Endothelial cell (in vitro differentiated cells): ENCODE measurements around the gene ALG14. TPM values are rescaled to one million over a fixed set of nuclear protein-coding genes. Genes with fewer than 3 reads are reported as not detected.

ENCODE experiments used
- DNase-seq: peaks from one replicate; pipeline ENCODE4 v3.0.0; 2021; ENCODE audit warnings: low spot score
- H3K27ac Mint-ChIP-seq: one replicate; pipeline ENCODE4 v1.8.0; 2021; ENCODE audit warnings: mixed read lengths, inconsistent platforms; ENCODE audit not compliant: unreplicated experiment
- H3K27me3 Mint-ChIP-seq: one replicate; pipeline ENCODE4 v1.8.0; 2021; ENCODE audit warnings: mild to moderate bottlenecking, moderate library complexity, mixed read lengths, inconsistent platforms; ENCODE audit not compliant: unreplicated experiment
- H3K36me3 Mint-ChIP-seq: one replicate; pipeline ENCODE4 v1.8.0; 2021; ENCODE audit warnings: mild to moderate bottlenecking, low read depth, mixed read lengths, inconsistent platforms; ENCODE audit not compliant: unreplicated experiment
- H3K4me1 Mint-ChIP-seq: one replicate; pipeline ENCODE4 v1.8.0; 2021; ENCODE audit warnings: mild to moderate bottlenecking, mixed read lengths, inconsistent platforms; ENCODE audit not compliant: unreplicated experiment
- H3K4me3 Mint-ChIP-seq: one replicate; pipeline ENCODE4 v1.8.0; 2021; ENCODE audit warnings: mild to moderate bottlenecking, mixed read lengths, inconsistent platforms; ENCODE audit not compliant: unreplicated experiment
- H3K9me3 Mint-ChIP-seq: one replicate; pipeline ENCODE4 v1.8.0; 2021; ENCODE audit warnings: mixed read lengths, inconsistent platforms; ENCODE audit not compliant: unreplicated experiment
- CTCF ChIP-seq: fragments of 200-600 bp; sonication (generic); IDR thresholded peaks from one replicate; pipeline ENCODE4 v1.5.0; 2021; ENCODE audit warnings: antibody characterized with exemption; ENCODE audit not compliant: unreplicated experiment
- total RNA-seq: library from RNA; stranded (reverse); fragmentation: NEBNext Ultra II Directional; extraction: Animal tissue kit (Norgen Biotek cat#: 25700); gene quantifications from one replicate; pipeline ENCODE4 v1.2.1, GENCODE V29; 2021; ENCODE audit not compliant: unreplicated experiment

ALG14 gene
- total RNA-seq, 1 donor from 2014 or later: 2.2 TPM

DNA sequence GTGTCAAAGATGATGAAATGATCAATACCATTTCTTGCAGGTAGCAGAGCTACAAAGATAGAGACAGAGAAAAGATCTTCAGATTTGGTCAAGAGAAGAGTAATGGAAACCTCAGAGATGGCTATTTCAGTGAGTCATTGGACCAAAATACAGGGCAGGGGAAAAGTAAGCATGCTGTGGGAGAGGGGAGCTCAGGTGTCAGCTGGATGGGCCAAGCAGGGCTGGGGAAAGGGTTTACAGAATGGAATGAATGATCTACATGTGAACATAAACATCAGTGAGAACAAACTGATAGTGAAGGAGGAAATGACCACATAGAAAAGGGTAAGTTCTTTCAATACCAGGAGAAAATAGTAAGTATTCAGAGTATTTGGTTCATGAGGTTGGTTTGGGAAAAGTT, 84.4 kb downstream of the ALG14 start:
- Mint-ChIP-seq H3K9me3 (no peaks in the 10 kb centered on the region), H3K27ac (peak overlapping the region; percentile 76), H3K27me3 (peaks cover 6% of the 10 kb centered on the region), H3K36me3 (no peaks in the 10 kb centered on the region), H3K4me3 (peak overlapping the region; percentile 2), H3K4me1 (peaks cover 59% of the 10 kb centered on the region)
- no peak for DNase-seq
- TF ChIP-seq CTCF: no peak

DNA sequence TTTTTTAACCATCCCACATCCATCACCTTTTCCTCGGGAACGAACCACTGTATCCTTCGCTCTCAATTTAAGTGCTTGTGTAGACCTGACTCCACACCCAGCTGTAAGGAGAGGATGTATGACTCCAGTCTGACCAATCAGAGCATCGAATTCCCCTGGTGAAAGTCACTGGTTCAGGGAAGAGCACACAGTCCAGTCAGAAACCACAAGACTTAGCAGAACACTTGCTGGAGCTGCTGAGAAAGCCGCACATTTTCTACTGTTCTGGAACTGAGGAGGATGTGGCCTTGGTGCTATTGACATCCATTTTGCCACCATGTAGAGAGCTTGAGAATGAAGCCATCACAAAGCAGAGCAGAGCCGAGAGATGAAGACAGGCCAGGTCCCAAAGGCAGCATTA, 86.0 kb downstream of the ALG14 start:
- H3K27me3 Mint-ChIP-seq: peaks cover 6% of the 10 kb centered on the region
- DNase-seq: no peak
- no peak for TF ChIP-seq CTCF
- no peak overlapping the region for H3K27ac Mint-ChIP-seq
- no peak overlapping the region for H3K4me3 Mint-ChIP-seq
- H3K9me3 Mint-ChIP-seq: no peaks in the 10 kb centered on the region
- no peaks in the 10 kb centered on the region for H3K36me3 Mint-ChIP-seq
- H3K4me1 Mint-ChIP-seq: peaks cover 58% of the 10 kb centered on the region

DNA sequence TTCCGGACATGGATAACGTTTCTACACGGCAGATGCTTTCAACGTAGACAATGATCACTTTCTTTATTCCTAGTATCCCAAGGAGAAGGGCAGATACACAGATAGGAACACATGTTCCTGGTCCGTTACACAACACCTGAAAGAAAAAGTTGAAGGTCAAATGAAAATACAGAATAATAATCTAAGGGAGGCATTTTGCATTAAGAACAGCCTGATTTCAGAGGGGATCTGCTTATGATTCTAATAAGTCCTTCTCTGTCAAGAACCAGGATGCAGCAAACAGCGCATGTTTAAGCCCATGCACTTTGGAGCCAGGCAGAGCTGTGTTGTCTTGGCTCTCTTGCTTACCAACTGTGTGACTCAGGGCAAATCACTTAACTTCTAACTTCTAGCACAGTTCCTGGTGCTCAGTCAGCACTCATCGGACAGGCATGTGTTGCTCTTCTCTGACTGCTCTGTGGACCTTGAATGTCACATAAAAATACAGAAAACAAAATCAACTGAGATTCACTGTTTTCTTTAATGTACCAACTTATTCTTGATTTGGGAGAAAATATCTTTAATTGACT, 89.5 kb downstream of the ALG14 start:
- no peak for TF ChIP-seq CTCF
- H3K4me3 Mint-ChIP-seq: no peak overlapping the region
- peaks cover 5% of the 10 kb centered on the region for H3K27me3 Mint-ChIP-seq
- DNase-seq: no peak
- peaks cover 53% of the 10 kb centered on the region for H3K4me1 Mint-ChIP-seq
- no peaks in the 10 kb centered on the region for H3K9me3 Mint-ChIP-seq
- H3K27ac Mint-ChIP-seq: peak overlapping the region; percentile 9
- H3K36me3 Mint-ChIP-seq: no peaks in the 10 kb centered on the region

GRCh38 chr1:94982398-94982797, 90.4 kb downstream of the ALG14 start:
- TF ChIP-seq CTCF: no peak
- H3K36me3 Mint-ChIP-seq: no peaks in the 10 kb centered on the region
- no peaks in the 10 kb centered on the region for H3K9me3 Mint-ChIP-seq
- H3K27ac Mint-ChIP-seq: peak overlapping the region; percentile 24
- peaks cover 1% of the 10 kb centered on the region for H3K27me3 Mint-ChIP-seq
- H3K4me3 Mint-ChIP-seq: no peak overlapping the region
- H3K4me1 Mint-ChIP-seq: peaks cover 44% of the 10 kb centered on the region
- DNase-seq: no peak

DNA sequence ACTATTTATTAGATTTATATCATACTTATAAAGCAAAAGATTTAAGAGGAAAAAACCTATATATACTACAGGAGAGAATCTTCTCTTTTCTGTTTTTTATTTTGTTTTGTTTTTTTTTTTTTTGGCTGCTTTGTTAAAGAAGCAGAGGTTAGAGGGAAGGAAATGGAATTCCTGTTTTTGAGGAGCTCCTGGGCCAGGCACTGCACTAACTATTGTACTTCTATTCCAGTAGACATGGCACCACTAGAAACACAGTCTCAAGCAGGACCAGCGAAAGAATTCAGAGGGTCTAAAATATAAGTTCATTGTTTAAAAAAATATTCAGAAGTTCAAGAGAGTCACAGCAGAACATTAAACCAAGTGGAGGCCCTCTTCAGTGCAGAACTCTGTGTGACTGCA, 91.2 kb downstream of the ALG14 start:
- no peaks in the 10 kb centered on the region for H3K9me3 Mint-ChIP-seq
- TF ChIP-seq CTCF: no peak
- peak overlapping the region; percentile 84 for H3K27ac Mint-ChIP-seq
- H3K27me3 Mint-ChIP-seq: peaks cover 1% of the 10 kb centered on the region
- H3K4me1 Mint-ChIP-seq: peaks cover 38% of the 10 kb centered on the region
- H3K4me3 Mint-ChIP-seq: no peak overlapping the region
- no peak for DNase-seq
- H3K36me3 Mint-ChIP-seq: no peaks in the 10 kb centered on the region
